Measurements from ENCODE around the gene ARHGEF37.
A peak's percentile ranks its signal among the peaks of the same experiment; 100 is the strongest.

The ARHGEF37 gene

GRCh38 chr5:149644629-149645028 lies 63.3 kb downstream of the ARHGEF37 start:
- no peak for TF ChIP-seq REST (IDR thresholded peaks at IDR 0.05; ENCODE audit: low read depth)
- TF ChIP-seq FOXM1 (IDR thresholded peaks at IDR 0.05; ENCODE audit: borderline replicate concordance, low read depth) = no peak
- TF ChIP-seq NFIC (IDR thresholded peaks at IDR 0.05) = no peak
- TF ChIP-seq YY1 (IDR thresholded peaks at IDR 0.05; ENCODE audit: low read depth) = no peak
- TF ChIP-seq, protein P1, sequence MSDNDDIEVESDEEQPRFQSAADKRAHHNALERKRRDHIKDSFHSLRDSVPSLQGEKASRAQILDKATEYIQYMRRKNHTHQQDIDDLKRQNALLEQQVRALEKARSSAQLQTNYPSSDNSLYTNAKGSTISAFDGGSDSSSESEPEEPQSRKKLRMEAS (IDR thresholded peaks at IDR 0.05) = no peak
- TF ChIP-seq, protein P2, sequence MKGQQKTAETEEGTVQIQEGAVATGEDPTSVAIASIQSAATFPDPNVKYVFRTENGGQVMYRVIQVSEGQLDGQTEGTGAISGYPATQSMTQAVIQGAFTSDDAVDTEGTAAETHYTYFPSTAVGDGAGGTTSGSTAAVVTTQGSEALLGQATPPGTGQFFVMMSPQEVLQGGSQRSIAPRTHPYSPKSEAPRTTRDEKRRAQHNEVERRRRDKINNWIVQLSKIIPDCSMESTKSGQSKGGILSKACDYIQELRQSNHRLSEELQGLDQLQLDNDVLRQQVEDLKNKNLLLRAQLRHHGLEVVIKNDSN (IDR thresholded peaks at IDR 0.05) = no peak
- TF ChIP-seq CREB1 (IDR thresholded peaks at IDR 0.05; ENCODE audit: low read depth) = no peak
- no peak for TF ChIP-seq TAF1 (IDR thresholded peaks at IDR 0.05; ENCODE audit: low read depth)
- no peak for TF ChIP-seq CEBPB (IDR thresholded peaks at IDR 0.05)
- TF ChIP-seq RAD21 (IDR thresholded peaks at IDR 0.05; ENCODE audit: low read depth) = no peak
- no peak for TF ChIP-seq EP300 (IDR thresholded peaks at IDR 0.05; ENCODE audit: borderline replicate concordance)
- TF ChIP-seq ZBTB7A (IDR thresholded peaks at IDR 0.05; ENCODE audit: low read depth) = no peak

- TF ChIP-seq, protein P1 (IDR thresholded peaks at IDR 0.05) = no peak
- TF ChIP-seq, protein P2 (IDR thresholded peaks at IDR 0.05) = no peak
- TF ChIP-seq EGR1 (IDR thresholded peaks at IDR 0.05) (no peak), CREB1 (IDR thresholded peaks at IDR 0.05; ENCODE audit: low read depth) (no peak)
Measured at GRCh38 chr5:149645236-149645635, 63.9 kb downstream of the ARHGEF37 start.

DNA sequence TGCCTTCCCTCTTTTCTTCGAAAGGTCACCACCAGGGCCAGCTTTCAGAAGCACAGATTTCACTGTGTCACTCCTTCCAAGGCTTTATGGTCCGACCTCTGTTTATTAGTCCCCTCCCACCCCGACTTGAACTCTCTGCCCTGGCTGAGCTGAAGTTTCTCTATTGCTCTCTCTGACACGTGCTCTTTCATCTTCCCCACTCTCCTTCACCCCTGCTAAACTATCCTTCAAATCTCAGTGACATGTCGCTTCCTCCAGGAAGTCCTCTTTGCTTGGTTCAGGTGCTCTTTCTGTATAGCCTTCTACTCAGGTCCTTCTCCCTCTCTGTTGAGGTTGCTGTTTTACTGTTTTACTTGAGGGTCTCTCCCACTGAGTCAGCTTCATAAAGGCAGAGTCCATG lies 64.4 kb downstream of the ARHGEF37 start:
- TF ChIP-seq, protein P1 (IDR thresholded peaks at IDR 0.05) = no peak
- TF ChIP-seq FOXM1 (IDR thresholded peaks at IDR 0.05; ENCODE audit: borderline replicate concordance, low read depth) = no peak
- no peak for TF ChIP-seq EGR1 (IDR thresholded peaks at IDR 0.05)
- no peak for TF ChIP-seq TCF12 (IDR thresholded peaks at IDR 0.05; ENCODE audit: low read depth)
- TF ChIP-seq NFIC (IDR thresholded peaks at IDR 0.05) = no peak

DNA sequence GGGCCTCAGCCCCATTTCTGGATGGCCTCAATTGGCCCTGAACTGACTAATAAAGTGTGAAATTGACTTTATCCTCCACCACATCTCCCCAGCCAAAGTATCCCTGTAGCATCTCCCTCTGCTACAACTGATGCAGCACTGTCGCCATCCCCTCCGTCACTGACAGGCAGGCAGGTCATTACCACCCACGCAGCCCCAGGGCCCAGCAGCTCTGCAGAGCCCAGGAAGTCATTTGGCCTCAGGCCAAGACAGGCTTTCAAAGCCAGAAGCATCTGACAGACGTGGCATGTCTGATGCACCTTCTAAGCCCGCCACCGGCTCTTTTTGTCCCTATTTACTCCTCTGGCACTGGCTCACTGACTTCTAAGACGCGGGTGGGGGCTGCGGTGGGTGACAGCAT lies 65.3 kb downstream of the ARHGEF37 start:
- TF ChIP-seq EGR1 (IDR thresholded peaks at IDR 0.05) (peak; percentile 79), NFIC (IDR thresholded peaks at IDR 0.05) (peak; percentile 52; the same call in 1 of the 2 replicates), TEAD4 (IDR thresholded peaks at IDR 0.05) (no peak)

DNA sequence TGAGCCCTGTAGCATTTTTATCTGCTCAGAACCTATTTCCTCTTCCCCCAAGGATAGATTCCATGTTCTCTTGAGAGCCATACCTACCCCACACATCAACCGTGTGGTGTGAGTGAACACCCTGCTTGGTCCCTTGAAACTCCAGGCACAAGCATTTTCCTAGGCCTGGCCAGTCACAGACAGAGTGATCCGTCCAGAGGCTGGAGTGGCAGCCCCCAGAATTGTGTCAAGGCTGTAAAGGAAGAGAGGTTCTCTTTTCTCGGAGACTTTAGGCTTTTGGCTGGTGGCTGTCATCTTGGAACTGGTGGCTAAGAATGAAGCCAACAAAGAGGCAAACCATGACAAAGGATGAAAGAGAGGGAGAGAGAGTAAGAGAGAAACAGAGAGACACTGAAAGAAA lies 66.0 kb downstream of the ARHGEF37 start:
- TF ChIP-seq CEBPB (IDR thresholded peaks at IDR 0.05) = no peak
- no peak for TF ChIP-seq TAF1 (IDR thresholded peaks at IDR 0.05; ENCODE audit: low read depth)
- TF ChIP-seq EGR1 (IDR thresholded peaks at IDR 0.05) = no peak
- TF ChIP-seq TEAD4 (IDR thresholded peaks at IDR 0.05) = no peak
- TF ChIP-seq YY1 (IDR thresholded peaks at IDR 0.05; ENCODE audit: low read depth) = no peak
- TF ChIP-seq FOXM1 (IDR thresholded peaks at IDR 0.05; ENCODE audit: borderline replicate concordance, low read depth) = no peak
- no peak for TF ChIP-seq ZBTB7A (IDR thresholded peaks at IDR 0.05; ENCODE audit: low read depth)
- TF ChIP-seq, protein P1 (IDR thresholded peaks at IDR 0.05) = no peak
- no peak for TF ChIP-seq NFIC (IDR thresholded peaks at IDR 0.05)
- TF ChIP-seq TCF12 (IDR thresholded peaks at IDR 0.05; ENCODE audit: low read depth) = no peak
- no peak for TF ChIP-seq CREB1 (IDR thresholded peaks at IDR 0.05; ENCODE audit: low read depth)

- TF ChIP-seq CEBPB (IDR thresholded peaks at IDR 0.05) = no peak
- peak; percentile 33; the same call in 1 of the 2 replicates for TF ChIP-seq NFIC (IDR thresholded peaks at IDR 0.05)
Measured at GRCh38 chr5:149651686-149652085, 70.4 kb downstream of the ARHGEF37 start.

- TF ChIP-seq NFIC (IDR thresholded peaks at IDR 0.05) = no peak
- TF ChIP-seq CREB1 (IDR thresholded peaks at IDR 0.05; ENCODE audit: low read depth) = no peak
- TF ChIP-seq, protein P2 (IDR thresholded peaks at IDR 0.05) = no peak
- no peak for TF ChIP-seq EGR1 (IDR thresholded peaks at IDR 0.05)
- no peak for TF ChIP-seq TEAD4 (IDR thresholded peaks at IDR 0.05)
- no peak for TF ChIP-seq ZBTB7A (IDR thresholded peaks at IDR 0.05; ENCODE audit: low read depth)
- TF ChIP-seq RAD21 (IDR thresholded peaks at IDR 0.05; ENCODE audit: low read depth) = no peak
- no peak for TF ChIP-seq REST (IDR thresholded peaks at IDR 0.05; ENCODE audit: low read depth)
Measured at GRCh38 chr5:149652697-149653096, 71.4 kb downstream of the ARHGEF37 start.

Data from Ishikawa (cell line).